ENCODE results near the gene LHX4.

Gene LHX4

DNA sequence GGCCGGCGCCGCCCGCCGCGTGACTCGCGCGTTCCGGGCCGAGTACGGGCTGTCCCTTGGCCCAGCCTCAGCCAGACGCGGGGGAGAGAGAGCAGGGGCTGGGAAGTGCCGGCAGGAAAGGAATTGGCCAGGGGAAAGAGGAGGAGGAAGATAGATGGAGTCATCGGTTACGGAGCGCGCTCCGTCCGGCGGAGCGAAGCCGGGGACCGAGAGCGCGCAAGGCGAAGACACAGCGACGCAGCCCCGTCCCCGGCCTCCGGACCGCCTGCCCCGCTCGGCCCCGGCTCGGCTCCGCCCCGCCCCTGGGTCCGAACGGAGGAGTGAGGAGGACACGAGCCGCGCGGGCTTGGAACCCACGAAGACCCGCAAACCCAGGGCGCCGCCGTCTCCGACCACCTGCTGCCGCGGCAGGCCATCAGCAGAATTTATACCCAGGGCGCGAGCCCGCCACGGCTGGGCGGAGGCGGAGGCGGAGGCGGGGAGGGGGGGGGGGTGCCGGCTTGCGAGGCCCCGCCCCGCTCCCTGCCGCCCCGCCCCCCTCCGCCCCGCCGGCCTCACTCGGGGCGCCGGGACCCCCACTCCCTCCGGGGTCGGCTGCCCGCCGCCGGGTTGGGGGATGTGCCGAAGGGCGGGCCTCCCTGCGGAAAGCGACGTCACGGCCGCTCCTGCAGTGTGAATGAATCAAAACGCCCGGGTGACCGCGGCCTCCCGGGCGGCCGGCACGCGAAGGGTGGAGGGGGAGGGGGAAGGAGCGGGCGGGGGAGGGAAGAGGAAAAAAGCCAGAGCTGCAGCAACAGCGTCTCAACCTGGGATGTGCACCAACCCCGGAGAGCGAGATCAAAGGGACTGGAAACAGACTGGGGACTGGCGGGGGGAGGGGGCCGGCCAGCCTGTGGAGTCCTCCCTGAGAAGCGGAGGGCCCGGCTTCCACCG, at the start of gene LHX4:
LHX4 (plus strand) TSS at position 782 of the 933 bp plus-strand sequence. CDS start 266 bp downstream, outside the sequence.
- no peak for DNase-seq (ENCODE audit: low read depth)

DNA sequence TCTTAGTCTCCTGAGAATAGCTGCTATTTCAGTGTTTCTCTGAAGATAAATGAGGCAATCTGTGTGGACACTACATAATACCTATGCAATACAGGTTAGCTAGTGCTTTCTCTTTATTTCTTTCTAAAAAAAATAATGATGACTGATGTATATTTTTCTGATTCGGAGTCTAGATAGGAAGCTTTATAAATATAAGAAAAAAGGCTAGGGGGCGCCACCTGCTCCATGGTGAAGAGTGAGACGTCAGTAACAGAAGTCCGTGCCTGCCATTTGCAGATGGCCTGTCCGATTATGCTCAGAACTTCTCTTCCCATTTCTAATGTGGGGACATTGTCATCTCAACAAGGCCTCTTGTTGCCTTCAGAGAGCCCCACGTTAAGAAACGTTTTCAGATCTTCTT, 49.0 kb upstream of the LHX4 start:
- no peak for DNase-seq (ENCODE audit: low read depth)

DNA sequence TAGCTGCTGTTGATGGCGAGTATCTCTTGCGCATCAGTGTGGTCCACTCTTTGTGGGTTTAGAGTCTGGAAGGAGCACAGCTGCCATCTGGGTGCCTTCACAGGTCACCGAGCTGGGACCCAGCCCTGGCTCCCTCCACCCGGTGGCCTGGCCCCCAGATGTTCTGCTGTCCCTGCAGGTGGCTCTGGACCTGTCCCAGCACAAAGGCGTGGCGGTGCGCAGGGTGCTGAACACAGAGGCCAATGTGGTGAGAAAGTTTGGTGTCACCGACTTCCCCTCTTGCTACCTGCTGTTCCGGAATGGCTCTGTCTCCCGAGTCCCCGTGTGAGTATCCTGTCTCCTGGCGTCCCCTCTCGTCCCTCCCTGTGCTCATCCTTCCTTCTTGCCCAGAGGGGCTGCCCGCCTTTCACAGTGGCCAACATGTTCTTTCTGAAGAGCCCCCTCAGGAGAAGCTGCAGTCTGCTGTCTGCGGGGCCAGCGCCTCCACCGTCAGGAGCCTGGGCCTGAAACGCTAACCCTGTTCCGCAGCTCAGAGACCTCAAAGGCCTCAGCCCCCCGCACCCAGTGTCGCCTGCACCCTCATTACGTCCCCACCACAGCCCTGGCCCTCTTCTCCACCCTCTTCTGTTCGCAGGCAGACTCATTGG, 47.9 kb upstream of the LHX4 start:
- no peak for DNase-seq (ENCODE audit: low read depth)

DNA sequence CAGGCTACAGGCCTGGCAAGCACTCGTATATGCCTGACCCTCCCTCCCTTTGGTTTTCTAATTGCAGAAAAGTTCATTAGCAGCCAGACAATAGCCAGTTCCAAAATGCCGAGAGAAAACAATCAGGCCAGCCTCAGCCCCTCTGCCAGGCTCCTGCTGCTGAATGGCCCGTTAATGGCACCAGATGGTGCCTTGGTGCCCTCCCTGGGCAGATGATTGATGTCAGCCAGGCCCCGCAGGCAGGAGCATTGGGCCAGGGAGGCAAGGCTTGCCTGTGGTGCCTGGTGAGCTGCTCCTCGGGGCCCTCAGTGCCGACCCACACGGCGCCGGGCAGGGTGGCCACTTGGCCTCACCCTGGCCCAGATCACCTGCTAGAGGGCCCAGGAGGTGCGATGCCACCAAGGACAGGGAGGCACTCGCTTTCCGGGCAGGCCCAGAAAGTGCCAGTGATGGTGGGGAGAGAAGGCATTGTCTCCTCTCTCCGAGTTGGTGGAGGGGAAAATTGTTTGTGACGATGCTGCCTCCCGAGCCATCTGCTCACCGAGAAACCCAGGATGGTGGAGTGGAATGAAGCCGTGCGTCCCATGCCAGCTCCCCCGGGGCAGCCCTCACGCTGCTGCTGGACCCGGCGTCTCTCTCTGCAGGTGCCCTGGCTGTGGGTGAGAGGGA, 47.3 kb upstream of the LHX4 start:
- DNase-seq (ENCODE audit: low read depth), result no peak

DNA sequence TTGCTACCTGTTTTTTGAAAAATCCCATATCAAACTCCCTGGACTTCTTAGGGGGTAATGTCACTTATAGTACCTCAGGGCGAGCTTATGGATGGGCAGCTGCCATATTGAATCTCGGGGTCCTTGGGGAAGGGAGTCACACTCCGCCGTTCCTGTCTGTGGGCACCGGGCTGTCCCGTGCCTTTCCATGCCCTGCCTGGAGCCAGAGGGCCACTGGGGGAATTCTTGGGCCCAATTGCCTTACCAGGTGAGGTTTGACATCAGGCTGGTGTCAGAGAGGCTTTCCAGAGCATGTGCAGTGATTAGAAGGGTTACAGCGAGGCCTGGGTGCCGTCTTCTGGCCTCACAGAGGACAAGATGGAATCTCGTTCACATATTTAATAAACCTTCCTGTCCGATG, 46.6 kb upstream of the LHX4 start:
- DNase-seq (ENCODE audit: low read depth), result no peak

DNA sequence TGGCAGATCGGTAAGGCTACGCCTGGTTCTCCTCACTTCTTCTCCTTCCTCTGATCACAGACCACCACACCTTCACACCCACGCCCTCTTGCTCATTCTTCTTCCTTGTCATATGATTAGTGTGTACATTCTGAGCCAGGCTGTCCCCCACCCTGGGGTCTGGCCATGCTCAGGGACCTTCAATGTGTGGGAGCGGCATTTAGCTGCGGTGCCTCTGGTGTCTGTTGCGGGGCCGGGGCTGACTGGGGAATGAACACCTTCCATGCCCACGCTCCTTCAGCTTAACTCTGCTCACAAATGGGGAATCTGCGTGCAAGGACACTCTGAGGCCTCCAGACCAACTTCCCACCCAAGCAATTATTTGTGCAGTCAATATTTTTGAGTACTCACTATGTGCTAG, 46.0 kb upstream of the LHX4 start:
- DNase-seq (ENCODE audit: low read depth), result no peak

DNA sequence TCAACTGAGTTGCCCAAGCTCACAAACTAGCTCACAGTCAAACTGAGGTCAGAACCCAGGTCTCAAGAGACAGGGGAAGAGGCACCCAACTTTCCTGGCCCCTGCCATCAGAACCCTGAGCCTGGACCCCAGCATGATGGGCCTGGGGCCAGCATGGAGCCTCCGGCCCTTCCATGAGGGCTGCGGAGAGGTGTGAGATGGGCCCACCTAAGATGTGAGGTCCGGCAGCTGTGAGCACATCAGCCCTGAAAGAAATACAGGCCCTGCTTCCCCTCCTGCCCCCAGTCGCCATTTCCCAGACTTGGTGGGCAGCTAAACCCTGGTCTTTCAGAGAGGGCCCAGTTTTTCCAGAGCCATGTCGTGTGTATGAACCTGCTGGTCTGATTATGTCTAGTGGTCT, 44.8 kb upstream of the LHX4 start:
- no peak for DNase-seq (ENCODE audit: low read depth)

DNA sequence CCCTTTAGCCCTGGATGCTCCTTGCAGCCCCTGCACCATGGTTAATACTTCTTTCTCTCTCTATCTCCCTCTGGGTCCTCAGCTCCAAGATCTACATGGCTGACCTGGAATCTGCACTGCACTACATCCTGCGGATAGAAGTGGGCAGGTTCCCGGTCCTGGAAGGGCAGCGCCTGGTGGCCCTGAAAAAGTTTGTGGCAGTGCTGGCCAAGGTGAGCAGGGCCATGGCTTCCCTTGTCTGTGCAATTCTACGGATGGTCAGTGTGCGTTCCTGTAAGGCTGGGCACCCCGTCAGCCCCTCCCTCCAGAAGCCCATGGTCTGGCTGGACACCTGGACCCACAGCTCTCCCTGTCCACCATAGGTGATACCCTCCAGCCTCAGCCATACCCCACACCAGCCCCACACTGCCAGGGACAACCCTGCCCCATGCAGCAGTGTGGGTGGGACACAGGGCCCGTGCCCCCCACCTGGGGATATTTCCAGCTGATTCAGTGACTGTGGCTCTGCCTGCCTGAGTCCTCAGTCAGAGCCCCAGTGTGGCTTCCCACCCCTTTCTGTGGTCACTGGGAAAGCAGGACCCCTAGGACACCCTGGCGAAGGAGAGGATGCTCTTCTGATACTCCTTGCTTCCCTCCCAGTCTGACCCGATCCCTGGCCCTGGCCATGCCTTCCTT, 44.0 kb upstream of the LHX4 start:
- no peak for DNase-seq (ENCODE audit: low read depth)

DNA sequence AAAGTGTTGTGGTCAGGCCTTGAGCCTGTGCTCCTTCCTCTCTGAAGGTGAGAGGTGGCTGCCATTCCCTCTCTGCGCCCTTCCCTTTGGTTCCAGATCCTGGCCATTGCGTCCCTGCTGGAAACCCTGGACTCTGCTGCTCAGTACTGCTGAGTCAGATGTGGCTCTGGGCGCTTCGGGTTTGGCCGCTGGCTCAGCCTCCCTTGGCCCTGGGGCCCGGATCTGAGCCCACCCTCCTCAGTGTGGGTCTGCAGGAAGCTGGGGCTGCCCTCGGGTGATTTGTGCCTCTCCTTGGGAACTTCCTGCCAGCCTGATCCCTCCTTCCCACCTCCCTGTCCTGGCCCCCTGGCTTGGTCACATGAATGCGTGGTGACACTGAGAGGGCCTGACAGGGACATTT, 43.2 kb upstream of the LHX4 start:
- DNase-seq (ENCODE audit: low read depth), result no peak

DNA sequence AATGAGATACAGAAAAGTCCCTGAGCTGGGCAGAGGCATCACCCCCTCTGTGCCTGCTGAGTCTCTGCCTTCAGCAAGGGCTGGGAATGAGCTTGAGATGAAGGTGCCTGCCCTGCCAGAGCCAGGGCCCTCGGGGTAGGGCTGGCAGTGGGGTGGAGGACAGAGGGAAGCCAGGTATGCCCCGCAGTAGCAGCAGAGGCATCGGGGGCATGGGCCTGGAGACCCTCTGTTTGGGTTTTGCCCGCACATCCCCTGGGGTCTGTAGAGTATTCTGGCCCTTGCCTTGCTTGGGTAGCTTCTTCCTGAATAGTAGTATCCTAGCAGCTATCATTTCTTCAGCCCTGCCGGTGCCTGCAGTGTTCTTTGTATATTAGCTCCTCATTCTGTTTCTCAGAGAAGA, 42.4 kb upstream of the LHX4 start:
- DNase-seq (ENCODE audit: low read depth), result no peak

DNA sequence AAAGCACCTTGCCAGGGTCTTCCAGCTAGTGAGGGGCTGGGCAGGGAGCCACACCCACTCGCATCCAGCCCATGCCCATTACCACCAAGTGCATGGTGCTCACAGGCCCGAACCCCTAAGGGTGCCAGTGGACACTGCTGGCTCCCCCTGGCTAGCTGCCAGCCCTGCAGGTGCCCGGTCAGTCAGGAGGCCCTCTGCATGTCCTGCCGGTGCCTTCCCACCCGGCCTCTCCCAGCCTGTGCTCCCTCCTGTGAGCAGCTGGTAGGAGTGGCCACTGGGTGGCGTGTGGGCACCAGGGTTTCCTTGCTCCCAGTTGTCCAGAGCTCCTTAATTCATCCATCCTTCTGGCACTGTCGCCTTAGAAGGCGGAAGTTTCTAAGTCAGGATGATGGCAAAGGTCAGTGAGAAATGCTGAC, 42.0 kb upstream of the LHX4 start:
- no peak for DNase-seq (ENCODE audit: low read depth)

DNA sequence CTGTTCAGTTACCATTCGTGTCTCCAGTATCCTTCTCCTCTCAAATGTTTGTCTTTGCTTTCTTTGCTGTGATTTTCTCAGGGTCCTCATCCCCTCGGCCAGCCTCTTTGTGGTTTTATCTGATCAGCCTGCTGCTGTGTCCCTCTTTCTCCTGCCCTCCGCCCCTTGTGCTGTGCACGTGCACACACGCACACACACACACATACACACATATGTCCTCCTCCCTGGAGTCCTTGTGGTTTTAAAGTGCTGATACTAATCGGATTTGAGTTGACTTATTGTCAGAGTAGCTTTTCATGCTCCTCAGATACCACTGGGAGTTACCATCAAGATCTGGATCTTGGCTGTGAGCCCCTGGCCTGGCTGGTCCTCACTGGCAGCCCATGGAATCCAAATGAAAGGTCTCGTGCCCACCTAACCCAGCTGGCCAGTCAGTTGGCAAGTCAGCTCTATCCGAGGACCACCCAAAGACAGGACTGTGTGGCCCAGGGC, 41.3 kb upstream of the LHX4 start:
- no peak for DNase-seq (ENCODE audit: low read depth)

DNA sequence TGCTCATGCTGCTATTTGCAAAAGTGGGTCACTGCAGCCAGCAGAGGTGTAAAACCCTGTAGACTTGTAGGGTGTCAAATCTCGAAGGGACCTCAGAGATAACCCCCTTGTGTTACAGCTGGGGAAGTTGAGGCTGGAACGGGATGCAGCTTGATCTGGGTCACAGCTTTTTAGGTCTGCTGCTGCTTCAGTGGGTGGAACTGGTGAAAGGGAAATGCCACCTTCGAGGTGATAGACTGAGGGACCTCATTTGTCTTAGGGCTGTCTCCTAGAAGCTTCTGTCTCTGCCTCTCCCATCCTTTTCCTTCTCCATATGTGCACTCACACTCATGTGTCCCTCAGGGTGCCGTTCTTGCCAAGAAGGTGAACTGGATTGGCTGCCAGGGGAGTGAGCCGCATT, 40.0 kb upstream of the LHX4 start:
- no peak for DNase-seq (ENCODE audit: low read depth)

DNA sequence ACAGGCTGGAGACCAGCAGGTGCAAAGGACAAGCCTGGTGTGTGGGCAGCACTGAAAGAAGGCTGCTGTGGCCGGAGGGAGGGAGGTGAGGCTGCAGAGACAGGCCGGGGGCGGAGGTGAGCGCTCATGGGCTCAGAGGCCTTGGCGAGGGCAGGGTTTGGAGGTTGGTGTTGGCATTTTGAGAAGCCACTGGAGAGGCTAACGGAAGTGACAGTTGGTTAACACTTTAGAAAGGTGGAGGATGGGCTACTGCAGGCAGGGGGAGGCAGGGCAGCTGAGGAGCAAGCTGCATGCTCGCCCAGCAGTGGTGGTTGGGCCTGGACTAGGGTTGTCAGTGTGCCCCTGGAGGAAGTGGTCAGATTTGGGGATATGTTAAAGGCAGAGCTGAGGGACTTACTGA, 37.9 kb upstream of the LHX4 start:
- no peak for DNase-seq (ENCODE audit: low read depth)

DNA sequence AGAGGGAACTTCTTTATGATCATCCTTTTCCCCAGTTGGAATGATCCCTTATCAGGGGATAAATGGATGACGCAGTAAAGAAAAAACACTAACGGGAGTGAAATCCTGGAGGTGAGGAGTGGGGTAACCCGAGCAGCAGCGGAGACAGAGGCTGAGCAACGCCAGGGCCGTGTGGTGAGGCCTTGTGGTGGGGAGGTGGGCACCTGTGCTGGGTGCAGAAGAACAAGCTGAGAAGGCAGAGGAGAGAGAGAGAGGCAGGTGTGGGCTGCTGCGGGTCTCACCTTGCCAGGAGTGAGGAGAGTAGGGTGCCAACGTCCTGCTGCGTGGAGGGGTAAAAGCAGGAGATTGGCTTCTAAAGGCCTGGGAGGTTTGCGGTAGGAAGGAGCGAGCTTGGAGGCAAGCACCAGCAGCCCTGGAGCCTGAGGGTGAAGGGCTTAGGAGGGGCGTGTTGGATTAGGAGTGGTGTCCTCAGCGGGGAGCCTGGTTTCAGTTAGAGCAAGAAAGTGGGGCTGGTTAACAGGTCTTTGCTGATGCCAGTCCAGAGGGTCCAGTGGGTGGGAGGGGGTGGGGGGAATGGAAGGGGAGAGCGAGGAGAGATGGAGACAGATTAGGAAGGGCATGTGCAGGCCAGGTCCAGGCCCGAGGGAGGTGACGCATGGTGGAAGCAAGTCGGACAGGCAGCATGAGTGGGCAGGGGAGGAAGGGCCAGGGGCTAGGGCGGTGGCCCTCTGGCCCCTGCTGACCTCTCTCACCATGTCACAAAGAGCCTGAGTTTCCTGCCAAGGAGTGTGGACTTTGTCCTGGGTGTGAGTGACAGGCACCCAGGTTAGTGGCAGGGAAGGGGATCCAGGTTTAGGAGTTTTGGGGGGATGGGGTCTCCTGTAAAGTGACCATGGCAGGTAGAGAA, 36.7 kb upstream of the LHX4 start:
- DNase-seq (ENCODE audit: low read depth), result no peak

DNA sequence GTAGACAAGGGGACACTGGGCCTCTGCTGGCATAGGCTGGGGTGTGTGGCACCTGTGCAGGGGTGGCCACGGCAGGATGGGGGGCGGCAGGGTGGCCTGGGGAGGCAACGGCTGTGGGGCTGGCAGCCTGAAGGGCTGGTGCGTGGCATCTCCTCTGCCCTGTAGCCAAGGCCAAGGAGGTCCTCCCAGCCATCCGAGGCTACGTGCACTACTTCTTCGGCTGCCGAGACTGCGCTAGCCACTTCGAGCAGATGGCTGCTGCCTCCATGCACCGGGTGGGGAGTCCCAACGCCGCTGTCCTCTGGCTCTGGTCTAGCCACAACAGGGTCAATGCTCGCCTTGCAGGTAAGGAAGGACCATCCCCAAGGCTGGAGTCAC, 36.0 kb upstream of the LHX4 start:
- DNase-seq (ENCODE audit: low read depth), result no peak

DNA sequence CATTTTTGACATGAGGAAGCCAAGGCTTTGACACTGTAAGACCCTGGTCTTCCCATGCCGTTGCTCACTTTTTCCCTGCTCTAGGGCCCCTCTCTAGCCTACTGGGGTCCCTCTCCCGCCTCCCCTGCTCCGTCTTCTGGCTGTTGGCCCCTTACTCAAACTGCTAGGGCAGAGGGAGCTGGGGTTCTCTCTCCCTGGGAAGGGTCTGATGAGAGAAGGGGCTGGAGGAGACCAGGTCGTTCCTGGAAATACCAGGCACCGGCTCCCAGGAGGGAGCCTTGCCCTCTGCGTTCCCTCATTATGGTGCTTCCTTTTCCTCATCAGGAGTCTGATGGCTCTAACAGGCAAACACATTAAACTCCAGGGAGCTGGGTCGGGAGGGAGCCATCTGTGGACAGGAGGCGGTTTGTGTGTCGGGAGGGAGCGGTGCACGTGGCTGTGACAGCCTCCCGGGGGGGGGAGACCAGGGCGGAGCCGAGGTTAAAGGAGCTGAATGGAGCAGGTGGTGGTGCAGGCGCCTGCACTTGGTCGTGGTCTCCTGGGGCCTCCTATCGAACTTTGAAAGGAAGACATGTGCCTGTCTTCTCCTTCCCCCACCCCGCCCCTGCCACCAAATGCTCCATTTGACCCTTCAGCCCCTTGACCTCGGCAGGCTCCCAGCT, 35.4 kb upstream of the LHX4 start:
- DNase-seq (ENCODE audit: low read depth), result no peak

DNA sequence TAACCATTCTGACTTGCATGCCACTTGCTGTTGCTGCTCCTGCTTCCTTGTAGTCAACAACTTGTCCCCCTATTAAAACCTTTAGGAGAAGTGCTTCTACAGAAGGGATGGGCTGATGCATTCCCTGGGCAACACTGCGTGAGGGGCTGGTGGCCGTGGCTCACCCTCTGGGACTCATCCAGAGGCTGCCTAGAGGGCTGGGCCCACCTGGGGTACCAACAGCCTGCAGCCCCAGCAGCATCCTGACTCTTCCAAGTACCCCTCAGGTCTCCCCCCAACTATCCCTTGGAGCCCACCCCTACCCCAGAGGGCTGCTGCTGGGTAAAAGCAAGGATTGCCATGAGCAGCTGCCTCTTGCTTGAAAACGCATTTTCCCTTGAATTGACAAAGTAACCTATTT, 34.7 kb upstream of the LHX4 start:
- no peak for DNase-seq (ENCODE audit: low read depth)

DNA sequence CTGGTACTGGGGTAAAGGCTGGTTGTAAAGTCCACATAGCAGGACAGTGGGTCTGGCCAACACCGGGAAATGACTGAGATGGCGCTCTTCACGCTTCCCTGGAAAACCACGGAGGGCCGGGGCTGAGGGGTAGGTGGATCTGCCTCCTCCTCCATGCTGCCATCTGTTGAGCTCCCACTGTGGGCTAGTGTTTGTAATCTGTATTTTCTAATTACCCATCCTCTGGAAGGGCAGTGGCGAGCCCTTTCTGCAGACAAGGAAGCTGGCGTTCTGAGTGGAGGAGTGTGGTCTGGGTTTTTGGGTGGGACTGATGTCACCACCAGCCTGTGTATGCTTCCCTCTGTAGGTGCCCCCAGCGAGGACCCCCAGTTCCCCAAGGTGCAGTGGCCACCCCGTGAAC, 34.1 kb upstream of the LHX4 start:
- DNase-seq (ENCODE audit: low read depth), result no peak

DNA sequence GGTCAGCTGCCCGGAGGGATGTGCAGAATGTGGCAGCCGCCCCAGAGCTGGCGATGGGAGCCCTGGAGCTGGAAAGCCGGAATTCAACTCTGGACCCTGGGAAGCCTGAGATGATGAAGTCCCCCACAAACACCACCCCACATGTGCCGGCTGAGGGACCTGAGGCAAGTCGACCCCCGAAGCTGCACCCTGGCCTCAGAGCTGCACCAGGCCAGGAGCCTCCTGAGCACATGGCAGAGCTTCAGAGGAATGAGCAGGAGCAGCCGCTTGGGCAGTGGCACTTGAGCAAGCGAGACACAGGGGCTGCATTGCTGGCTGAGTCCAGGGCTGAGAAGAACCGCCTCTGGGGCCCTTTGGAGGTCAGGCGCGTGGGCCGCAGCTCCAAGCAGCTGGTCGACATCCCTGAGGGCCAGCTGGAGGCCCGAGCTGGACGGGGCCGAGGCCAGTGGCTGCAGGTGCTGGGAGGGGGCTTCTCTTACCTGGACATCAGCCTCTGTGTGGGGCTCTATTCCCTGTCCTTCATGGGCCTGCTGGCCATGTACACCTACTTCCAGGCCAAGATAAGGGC, 33.5 kb upstream of the LHX4 start:
- DNase-seq (ENCODE audit: low read depth), result no peak
